ENCODE results near the gene TSR1.

The TSR1 gene

DNA sequence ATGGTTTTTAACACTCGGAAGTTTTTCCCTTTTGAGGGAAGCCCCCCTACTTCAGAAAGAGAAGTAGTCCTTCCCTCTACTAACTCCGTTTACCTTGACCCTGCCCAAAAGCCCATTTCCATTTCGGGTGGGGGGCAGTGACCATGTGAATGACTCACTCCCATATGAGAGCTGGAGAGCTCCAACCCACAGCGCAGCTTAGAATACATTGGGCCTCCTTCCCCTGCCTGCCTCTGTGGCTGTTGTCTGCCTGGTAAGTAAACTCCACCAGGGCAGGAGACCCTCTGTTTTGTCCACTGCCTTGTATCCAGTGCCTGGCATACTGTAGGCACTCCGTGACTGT is 2.0 kb upstream of the TSR1 start:
- DNase-seq (ENCODE audit: extremely low spot score) = no peak
- POLR2A ChIA-PET = interaction anchor here (1.1 to 4.2 kb wide), 3 partner anchors 9 to 34 kb away, joined by 5 to 42 read pairs (median 25); partner anchors contain the start of genes SMG6 and SRR

DNA sequence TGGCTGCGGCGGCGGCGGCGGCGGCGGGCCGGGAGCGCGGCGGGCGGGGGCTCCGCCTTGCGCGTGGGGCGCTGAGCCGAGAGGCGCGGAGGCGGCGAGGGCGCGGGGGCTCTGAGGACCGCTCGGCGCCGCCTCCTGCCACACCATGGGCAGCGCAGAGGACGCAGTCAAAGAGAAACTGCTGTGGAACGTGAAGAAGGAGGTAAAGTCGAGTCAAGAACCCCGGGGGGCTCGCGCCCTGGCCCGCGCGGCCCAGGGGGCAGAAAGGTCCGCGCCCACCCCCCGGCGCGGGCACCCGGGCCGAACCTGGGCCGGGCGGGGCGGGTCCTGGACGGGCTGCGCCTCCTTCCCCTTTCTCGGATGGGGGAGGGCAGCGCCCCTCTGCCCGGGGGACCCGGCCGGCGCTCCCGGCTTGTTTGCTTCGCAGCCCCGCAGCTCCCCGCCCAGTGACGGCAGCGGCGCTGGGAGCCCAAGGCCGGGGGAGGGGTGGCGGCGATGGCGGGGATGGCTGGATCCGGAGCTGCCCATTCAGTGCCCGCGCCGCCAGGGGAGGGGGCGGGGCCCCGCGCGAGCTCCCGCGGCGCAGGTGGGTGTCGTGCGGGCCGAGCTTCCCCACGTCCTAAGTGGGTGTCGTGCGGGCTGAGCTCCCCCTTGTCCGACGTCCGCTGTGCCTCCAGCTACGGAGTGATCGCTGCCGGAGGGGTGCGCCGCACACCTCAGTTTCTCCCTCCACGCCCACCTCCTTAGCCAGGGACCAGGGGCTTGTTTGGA is 1.5 kb upstream of the TSR1 start:
- ChIA-PET CTCF (interaction anchor here (3.3 kb wide), 1 partner anchor 16 kb away, joined by 23 read pairs; no protein-coding TSS in a partner anchor), POLR2A (interaction anchor here (1.1 to 4.2 kb wide), 5 partner anchors 10 to 34 kb away, joined by 5 to 42 read pairs (median 14); partner anchors contain the start of genes SMG6 and SRR)
- DNase-seq (ENCODE audit: extremely low spot score) = peak; percentile 66
- TF ChIP-seq FOXM1 (IDR thresholded peaks at IDR 0.05; ENCODE audit: borderline replicate concordance) (no peak), ARNT (IDR thresholded peaks at IDR 0.05) (no peak), L3MBTL2 (conservative IDR thresholded peaks at IDR 0.05) (no peak), SUZ12 (IDR thresholded peaks at IDR 0.05) (no peak), CTBP1 (IDR thresholded peaks at IDR 0.05; ENCODE audit: borderline replicate concordance) (no peak), LEF1 (IDR thresholded peaks at IDR 0.05; ENCODE audit: borderline replicate concordance) (no peak), ELF4 (IDR thresholded peaks at IDR 0.05) (no peak), TARDBP (IDR thresholded peaks at IDR 0.05) (no peak), ZNF384 (IDR thresholded peaks at IDR 0.05) (no peak), SP1 (IDR thresholded peaks at IDR 0.05) (no peak), HDGF (IDR thresholded peaks at IDR 0.05; ENCODE audit: borderline replicate concordance) (no peak), BHLHE40 (IDR thresholded peaks at IDR 0.05; ENCODE audit: borderline replicate concordance) (no peak), NFRKB (IDR thresholded peaks at IDR 0.05) (no peak)
- TF ChIP-seq, protein P1, sequence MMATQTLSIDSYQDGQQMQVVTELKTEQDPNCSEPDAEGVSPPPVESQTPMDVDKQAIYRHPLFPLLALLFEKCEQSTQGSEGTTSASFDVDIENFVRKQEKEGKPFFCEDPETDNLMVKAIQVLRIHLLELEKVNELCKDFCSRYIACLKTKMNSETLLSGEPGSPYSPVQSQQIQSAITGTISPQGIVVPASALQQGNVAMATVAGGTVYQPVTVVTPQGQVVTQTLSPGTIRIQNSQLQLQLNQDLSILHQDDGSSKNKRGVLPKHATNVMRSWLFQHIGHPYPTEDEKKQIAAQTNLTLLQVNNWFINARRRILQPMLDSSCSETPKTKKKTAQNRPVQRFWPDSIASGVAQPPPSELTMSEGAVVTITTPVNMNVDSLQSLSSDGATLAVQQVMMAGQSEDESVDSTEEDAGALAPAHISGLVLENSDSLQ (IDR thresholded peaks at IDR 0.05) = no peak

More for the DNA sequence above, 2.0 kb upstream of the TSR1 start:
- no peak for TF ChIP-seq LEF1 (IDR thresholded peaks at IDR 0.05; ENCODE audit: borderline replicate concordance)
- TF ChIP-seq CTBP1 (IDR thresholded peaks at IDR 0.05; ENCODE audit: borderline replicate concordance) = no peak
- no peak for TF ChIP-seq TARDBP (IDR thresholded peaks at IDR 0.05)
- no peak for TF ChIP-seq SUZ12 (IDR thresholded peaks at IDR 0.05)
- no peak for TF ChIP-seq HDGF (IDR thresholded peaks at IDR 0.05; ENCODE audit: borderline replicate concordance)
- TF ChIP-seq ELF4 (IDR thresholded peaks at IDR 0.05) = no peak
- TF ChIP-seq, protein P1 (IDR thresholded peaks at IDR 0.05) = no peak
- TF ChIP-seq FOXA1 (IDR thresholded peaks at IDR 0.05) = no peak
- no peak for TF ChIP-seq L3MBTL2 (conservative IDR thresholded peaks at IDR 0.05)
- TF ChIP-seq NFRKB (IDR thresholded peaks at IDR 0.05) = no peak
- TF ChIP-seq ZNF384 (IDR thresholded peaks at IDR 0.05) = no peak
- no peak for TF ChIP-seq BHLHE40 (IDR thresholded peaks at IDR 0.05; ENCODE audit: borderline replicate concordance)
- TF ChIP-seq FOXK2 (IDR thresholded peaks at IDR 0.05) = no peak
- TF ChIP-seq FOXM1 (IDR thresholded peaks at IDR 0.05; ENCODE audit: borderline replicate concordance) = no peak
- TF ChIP-seq SP1 (IDR thresholded peaks at IDR 0.05) = no peak
- no peak for TF ChIP-seq ARNT (IDR thresholded peaks at IDR 0.05)
- CTCF ChIA-PET = interaction anchor here (3.3 kb wide), 1 partner anchor 15 kb away, joined by 23 read pairs; no protein-coding TSS in a partner anchor

- TF ChIP-seq, protein P1 (IDR thresholded peaks at IDR 0.05) = no peak
- peak; percentile 60 for TF ChIP-seq L3MBTL2 (conservative IDR thresholded peaks at IDR 0.05)
- peak; percentile 73 for DNase-seq (ENCODE audit: extremely low spot score)
- ChIA-PET CTCF (interaction anchor here (3.3 kb wide), 1 partner anchor 16 kb away, joined by 23 read pairs; no protein-coding TSS in a partner anchor), POLR2A (interaction anchor here (0.9 to 4.2 kb wide), 20 partner anchors 10 to 248 kb away, joined by 3 to 42 read pairs (median 6); partner anchors contain the start of genes SMG6 and SRR)
Observed at GRCh38 chr17:2336852-2337543, 741 bp upstream of the TSR1 start, which contains the start of gene SGSM2. Gene SGSM2 (plus strand): TSS chr17:2337501. CDS start chr17:2337689, 188 bp downstream.

DNA sequence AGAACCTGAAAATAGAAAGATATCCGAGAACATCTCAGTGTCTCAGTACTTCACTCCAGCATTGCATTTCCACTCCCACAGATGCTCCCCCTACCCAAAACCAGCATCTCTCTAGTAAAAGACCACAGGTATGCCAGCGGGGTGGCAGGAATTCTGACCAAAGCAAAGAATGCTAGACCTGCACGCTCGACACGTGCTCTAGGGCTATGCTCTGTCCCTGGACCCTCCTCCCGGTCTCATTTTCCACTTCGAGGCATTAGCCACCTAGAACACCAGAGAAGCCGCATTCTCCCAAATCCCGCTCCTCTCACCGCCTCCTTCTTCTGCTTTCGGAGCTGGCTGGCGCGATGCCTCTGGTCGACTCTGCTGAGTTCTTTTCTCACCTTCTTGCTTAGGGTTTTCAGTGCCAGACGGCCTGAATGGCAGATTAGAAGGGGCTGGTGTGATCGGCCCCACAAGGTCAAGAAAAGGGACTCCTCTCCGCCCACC is 487 bp downstream of the TSR1 start:
- no peak for TF ChIP-seq HDGF (IDR thresholded peaks at IDR 0.05; ENCODE audit: borderline replicate concordance)
- no peak for TF ChIP-seq CTBP1 (IDR thresholded peaks at IDR 0.05; ENCODE audit: borderline replicate concordance)
- no peak for TF ChIP-seq ELF4 (IDR thresholded peaks at IDR 0.05)
- TF ChIP-seq ZNF384 (IDR thresholded peaks at IDR 0.05) = no peak
- no peak for TF ChIP-seq FOXK2 (IDR thresholded peaks at IDR 0.05)
- no peak for TF ChIP-seq NFRKB (IDR thresholded peaks at IDR 0.05)
- TF ChIP-seq BHLHE40 (IDR thresholded peaks at IDR 0.05; ENCODE audit: borderline replicate concordance) = no peak
- no peak for TF ChIP-seq SP1 (IDR thresholded peaks at IDR 0.05)
- TF ChIP-seq L3MBTL2 (conservative IDR thresholded peaks at IDR 0.05) = no peak
- no peak for TF ChIP-seq ARNT (IDR thresholded peaks at IDR 0.05)
- TF ChIP-seq SUZ12 (IDR thresholded peaks at IDR 0.05) = no peak
- TF ChIP-seq, protein P1 (IDR thresholded peaks at IDR 0.05) = no peak
- TF ChIP-seq TARDBP (IDR thresholded peaks at IDR 0.05) = no peak
- TF ChIP-seq FOXA1 (IDR thresholded peaks at IDR 0.05) = no peak
- TF ChIP-seq FOXM1 (IDR thresholded peaks at IDR 0.05; ENCODE audit: borderline replicate concordance) = no peak
- no peak for TF ChIP-seq LEF1 (IDR thresholded peaks at IDR 0.05; ENCODE audit: borderline replicate concordance)
- no peak for DNase-seq (ENCODE audit: extremely low spot score)
- ChIA-PET CTCF (interaction anchor here (3.3 kb wide), 1 partner anchor 18 kb away, joined by 23 read pairs; no protein-coding TSS in a partner anchor), POLR2A (interaction anchor here (0.7 to 4.2 kb wide), 20 partner anchors 9 to 259 kb away, joined by 3 to 42 read pairs (median 6); partner anchors contain the start of genes SMG6 and SRR)

All from HEK293T (cell line).